Gastroesophageal sphincter (tissue), 3 donors: ENCODE data around the gene C10orf90.

Experiments
- POLR2A ChIP-seq, 2 donors: fragments of 450-650 bp; IDR thresholded peaks; one replicate each; pipeline ENCODE4 v1.6.1; 2017; ENCODE audit warnings: antibody characterized with exemption in 2 of 2, mild to moderate bottlenecking in 2 of 2, moderate library complexity in 1 of 2
- TF ChIP-seq, protein P1 (sequence below), 4 experiments: fragments of 200-600 bp in 2 of 4; fragments of 450-650 bp in 2 of 4; sonication (generic) in 1 of 4; IDR thresholded peaks; one replicate each; pipeline ENCODE4 v1.5.1; 2017 to 2019; ENCODE audit warnings: antibody characterized with exemption in 4 of 4, mild to moderate bottlenecking in 2 of 4, moderate library complexity in 2 of 4

DNA sequence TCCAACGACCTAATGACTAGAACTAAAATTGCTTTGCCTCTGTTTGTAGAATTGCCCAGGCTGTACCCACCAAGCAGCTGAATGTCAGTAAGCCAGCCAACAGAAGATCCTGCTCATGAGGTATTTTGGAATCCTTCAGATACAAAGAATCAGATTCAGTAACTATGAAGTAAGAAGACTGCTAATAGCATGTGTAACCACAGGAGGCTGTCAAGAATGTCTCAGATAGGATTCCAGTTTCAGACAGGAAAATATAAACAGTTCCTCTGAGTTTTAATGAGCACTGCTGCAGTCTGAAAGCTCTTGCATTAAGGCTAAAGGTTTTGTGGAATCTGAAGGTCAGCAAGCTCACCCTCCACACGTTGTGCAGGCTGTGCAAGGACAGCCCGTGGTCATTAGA, 169.6 kb downstream of the C10orf90 start:
- TF ChIP-seq, protein P1, sequence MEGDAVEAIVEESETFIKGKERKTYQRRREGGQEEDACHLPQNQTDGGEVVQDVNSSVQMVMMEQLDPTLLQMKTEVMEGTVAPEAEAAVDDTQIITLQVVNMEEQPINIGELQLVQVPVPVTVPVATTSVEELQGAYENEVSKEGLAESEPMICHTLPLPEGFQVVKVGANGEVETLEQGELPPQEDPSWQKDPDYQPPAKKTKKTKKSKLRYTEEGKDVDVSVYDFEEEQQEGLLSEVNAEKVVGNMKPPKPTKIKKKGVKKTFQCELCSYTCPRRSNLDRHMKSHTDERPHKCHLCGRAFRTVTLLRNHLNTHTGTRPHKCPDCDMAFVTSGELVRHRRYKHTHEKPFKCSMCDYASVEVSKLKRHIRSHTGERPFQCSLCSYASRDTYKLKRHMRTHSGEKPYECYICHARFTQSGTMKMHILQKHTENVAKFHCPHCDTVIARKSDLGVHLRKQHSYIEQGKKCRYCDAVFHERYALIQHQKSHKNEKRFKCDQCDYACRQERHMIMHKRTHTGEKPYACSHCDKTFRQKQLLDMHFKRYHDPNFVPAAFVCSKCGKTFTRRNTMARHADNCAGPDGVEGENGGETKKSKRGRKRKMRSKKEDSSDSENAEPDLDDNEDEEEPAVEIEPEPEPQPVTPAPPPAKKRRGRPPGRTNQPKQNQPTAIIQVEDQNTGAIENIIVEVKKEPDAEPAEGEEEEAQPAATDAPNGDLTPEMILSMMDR (IDR thresholded peaks at IDR 0.05): no peak
- no peak for TF ChIP-seq POLR2A (IDR thresholded peaks at IDR 0.05)
